ENCODE measurements around the gene POC1B.

Gene POC1B

DNA sequence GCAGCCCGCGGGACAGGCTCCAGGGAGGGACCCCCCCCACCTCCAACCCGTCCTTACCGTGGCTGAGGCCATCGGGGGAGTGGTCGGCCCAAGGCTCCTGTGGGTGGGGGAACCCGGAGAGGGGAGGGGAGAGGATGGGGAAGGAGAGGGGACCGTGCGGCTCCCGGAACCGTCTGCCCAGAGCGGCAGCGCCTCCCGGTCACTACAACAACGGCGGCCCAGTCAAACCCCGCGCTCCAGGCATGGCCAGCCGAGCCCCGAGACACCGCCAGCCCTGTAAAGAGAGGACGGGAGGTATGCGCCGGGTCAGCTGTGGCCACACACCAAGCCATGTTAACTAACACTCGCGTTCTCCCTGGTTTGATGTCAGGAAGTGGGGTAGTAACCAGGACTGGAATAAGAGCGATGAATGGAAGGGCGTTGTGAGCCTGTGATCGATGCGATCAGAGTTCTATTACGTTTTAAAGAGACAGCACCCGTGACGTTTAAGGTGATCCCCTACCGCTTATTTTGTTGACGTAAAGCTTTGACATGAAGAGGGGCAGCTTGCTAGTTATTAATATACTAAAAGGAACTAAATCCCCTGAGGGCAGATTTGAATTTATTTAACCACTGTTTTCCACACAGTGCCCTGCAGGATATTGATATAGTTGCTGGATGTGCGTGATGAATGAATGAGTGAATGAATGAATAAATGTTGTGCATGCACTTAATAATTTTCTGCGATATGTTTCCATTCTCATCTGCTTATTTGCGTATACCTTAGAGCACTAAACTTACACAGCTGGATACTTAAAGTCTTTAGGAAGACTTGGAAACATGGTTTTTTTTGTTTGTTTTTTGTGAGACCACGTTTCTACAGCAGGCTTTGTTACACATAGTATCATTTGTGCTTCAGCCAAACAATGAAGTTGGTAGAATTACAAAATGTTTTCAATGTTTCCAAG, at the start of gene POC1B:
Gene POC1B (minus strand): TSS at position 224 of the 947 bp plus-strand sequence. CDS start 152 bp downstream, at position 72.
- DNase-seq, result peak; percentile 93

DNA sequence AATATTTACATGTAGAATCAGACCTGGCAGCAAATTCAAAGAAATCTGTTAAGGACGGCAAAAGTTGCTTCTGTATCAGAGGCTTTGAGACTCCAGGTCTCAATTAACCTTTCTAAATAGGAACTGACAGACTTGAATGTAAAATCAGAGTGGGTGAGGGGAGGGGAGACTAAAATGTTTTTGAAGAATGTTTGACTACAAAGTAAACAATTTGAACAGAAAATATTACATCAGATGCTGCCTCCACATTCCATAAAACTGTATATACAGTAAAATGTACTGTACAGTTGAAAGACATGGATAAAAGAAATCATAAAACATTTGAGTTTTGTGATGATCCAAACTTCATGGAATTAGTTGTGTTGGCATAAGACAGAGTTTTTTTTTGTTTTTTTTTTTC, 49.5 kb upstream of the POC1B start:
- no peak for DNase-seq

DNA sequence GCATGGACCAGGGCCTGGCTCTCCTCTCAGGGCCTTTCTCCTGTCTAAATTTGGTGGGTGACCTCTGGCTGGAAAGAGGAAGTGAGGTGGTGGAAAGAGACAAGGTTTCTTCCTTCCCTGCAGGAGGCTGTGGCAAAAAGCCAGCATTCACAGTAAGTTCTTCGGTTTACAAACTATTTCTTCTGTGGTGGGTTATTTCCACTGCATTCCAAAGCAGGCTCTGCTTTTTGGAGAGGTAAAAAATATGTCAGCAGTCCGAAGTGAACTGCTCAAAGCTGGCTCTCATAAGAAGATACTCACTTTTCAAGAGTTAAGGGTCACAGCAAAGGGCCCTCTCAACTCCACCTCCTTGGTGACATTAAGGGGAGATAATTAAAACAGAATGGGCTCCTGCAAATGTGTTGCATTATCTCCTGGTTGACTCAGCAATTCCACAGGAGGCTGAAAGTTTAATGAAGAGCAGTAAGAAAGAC, 48.9 kb upstream of the POC1B start:
- no peak for DNase-seq

DNA sequence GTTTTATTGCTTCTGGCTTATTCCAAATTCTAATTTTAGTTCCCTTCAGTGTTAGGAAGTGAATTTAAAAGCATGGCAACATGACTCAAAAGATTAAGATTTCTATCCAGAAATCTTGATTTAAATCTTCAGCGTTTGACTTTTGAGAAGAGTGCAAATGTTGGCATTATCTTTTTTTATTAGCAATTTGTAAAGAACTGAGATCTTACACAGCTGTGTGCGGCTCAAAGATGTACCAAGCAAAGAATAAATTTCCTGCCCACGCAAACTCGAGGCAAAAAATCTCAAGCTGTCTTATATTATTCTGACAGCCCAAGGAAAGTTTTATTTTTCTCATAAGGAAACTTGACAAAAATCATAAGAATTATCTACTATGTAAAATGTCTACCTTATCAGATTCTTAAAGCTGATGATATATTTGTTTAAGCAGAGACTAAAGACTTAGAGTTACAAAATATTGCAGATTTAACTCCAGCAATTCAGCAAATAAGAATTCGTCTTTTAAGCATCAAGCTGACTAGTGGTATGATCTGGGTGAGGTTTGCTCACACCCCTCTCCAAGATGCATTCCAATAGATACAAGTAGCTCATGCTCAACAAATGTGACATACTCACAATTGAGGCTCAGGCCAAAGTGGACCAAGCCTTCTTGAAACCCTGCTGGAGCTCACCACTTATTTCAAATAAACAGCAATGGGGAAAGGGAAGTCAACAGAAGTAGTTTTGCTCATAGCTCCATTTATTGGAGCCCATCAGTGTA, 47.4 kb upstream of the POC1B start:
- DNase-seq, result no peak

DNA sequence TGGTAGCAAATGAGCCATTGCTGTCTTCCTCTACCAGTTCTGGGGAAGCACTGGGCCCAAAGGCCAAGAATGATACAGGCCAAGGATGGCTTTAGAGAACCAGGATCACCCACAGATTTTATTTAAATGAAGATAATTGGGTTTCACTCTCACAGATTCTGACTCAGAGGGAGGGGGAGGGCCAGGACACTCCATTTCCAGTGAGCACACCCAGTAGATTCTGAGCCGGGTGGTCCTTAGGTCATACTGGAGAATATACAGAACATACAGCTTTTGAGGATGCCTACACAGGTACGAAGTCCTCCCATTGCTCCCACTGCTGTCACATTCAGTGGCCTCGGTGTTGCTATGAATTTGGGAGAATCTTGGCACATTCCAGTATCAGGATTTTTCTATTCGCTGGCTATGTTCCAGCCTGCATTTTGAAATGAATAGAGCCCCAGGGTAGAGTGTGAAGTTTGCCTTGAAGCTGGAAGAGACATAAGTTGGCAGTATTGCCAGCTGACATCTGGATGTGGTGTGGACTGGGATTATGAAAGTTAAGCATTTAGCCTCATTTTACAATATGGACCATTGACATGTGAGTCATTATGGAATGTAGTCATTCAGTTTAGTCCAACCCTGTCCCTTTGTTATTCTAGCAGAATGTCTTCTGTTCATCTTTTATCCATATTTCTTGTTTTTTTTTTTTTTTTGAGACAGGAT, 45.8 kb upstream of the POC1B start:
- no peak for DNase-seq

DNA sequence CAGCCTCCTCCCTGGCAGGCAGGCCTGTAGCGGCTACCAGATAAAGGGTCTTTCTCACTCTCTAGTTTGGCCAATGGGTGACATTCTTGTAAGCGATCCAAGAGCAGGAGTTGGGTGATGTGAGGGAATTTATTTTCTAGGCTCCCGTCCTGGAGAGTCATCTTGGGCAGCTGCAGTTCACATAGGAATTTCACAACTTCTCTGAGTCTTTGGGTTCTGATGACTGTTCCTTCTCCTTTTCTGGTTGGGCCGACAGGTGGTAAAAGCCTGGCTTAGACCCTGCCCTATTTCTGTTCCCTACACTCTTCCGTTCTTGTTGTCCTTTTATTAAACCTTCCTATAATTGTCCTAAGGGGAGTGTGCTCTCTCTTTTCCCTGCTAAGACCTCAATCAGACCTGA, 42.6 kb upstream of the POC1B start:
- no peak for DNase-seq

DNA sequence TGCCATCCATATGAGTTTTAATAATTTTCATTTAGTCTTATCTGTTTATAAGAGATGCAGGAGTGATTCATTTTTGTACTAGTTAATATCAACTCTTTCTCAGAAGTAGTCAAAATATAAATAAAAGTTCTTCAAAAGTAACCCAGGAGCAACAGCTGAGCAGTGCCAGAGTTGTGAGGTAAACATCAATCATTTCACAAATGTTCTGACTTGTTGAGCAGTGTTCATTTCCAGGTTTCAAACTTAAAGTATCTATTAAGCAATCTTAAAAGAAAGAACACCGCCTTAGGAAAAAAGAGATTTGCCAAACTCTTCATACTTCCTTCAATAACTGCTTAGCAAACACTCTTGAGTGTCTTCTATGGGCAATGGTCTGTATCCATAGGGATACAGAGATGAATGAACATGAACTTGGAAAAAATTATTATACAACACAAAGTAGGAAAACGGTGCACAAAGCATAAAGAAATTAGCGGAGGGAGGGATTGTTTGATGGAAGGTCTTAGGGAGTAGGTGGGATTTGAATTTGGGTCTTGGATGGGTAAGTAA, 41.9 kb upstream of the POC1B start:
- DNase-seq, result no peak

DNA sequence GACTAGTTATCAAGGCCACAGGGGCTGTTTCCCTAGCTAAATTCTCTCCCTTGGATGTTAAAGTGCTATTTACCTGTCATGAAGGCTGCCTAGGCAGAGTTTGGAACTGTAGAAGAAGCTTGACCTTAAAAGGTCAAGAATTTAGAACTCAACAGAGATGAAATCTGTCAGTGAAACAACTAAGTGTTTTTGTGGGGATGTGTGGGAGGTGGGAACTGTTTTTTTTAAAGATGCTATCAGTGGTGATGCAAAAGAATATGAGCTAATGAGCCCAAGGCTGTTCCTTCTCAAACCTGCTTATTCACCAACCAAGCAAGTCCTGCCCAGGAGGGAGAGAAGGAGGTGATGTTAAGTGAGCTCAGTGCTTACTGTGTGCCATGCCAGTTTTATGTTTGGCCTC, 40.8 kb upstream of the POC1B start:
- DNase-seq, result no peak

DNA sequence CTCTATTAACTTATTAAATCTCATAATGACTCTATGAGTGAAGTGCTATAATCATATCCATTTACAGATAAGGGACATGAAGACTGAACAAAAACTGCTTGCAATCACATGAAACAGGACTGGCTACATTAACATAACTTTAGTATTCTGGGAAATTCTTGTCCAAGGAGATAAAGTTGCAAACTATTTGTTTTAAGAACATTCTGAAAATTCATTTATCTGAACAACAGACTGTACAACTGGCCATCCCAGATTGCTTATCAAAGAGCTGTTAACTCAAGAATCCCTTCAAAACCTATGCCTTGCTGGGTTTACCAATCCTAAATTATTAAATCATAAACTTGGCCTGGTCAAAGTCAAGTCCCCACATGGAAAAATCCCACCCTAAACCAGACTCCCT, 39.2 kb upstream of the POC1B start:
- DNase-seq, result no peak

DNA sequence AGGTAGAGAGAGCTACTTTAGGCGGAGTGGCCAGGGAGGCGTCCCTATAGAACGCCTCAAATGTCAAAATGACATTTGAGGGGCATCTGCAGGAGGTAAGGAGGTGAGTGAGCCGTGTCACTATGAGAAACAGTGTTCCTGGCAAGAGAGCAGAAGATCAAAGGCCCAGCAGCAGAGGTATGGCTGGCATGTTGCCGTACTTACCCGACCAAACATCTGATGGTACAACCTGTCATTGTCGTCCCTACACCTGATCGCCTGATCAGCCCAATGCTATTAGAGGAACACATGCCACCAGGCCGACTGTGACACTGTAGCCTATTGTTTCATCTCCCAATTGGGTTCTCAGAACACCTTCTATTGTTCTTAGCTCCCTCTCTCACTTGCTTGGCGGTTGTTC, 33.9 kb upstream of the POC1B start:
- no peak for DNase-seq

DNA sequence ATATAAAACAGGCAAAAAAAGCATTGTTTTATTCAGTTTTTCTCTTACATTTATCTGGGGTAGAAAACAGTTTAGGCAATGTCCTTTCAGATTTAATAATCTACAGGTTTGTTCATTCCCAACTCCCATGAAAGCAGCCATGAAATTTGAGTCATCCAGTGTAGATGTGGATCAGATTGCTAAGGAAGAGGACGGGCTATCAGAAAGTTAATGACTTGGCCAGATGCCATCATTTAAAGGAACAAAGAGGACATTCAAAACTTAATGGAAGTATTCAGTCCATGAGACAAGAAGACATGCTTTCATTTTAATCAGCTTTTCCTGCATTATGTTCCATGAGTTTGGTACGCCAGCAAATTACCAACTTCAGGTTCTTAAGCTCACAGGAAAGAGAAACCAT, 31.1 kb upstream of the POC1B start:
- DNase-seq, result no peak

DNA sequence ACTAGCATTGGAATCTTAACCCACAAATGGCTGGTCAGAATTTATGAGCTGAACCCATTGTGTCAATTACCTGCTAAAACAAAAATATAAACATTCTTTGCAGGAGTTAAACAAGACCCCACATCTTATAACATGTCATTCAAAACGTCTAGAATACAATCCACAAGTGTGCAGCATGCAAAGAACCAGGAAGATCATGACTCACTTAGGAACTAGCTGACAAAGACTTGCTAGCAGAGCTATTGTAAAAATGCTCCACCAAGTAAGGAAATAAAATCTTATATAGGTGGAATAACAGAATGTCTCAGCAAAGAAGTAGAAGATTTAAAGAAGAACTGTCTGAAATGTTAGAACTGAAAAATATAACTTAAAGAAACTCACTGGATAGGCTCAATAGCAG, 26.5 kb upstream of the POC1B start:
- DNase-seq, result no peak

DNA sequence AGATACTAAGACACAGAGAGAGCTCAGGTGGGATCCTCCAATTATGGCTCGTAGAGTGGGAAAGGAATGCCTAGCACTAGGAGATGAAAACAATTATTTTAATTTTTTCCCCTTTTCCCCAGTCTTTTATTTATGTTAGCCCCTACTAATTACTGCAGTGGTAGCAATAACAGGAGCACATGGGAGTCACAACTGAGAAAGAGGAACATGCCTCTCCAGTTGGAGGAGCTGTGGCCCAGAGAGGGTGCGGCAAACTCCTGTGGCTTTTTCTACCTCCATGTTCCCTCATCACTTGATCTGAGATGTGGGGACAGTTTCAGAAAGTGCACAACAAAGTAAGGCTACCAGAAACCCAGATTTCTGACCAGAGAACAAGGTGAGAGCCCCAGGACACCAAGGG, 25.9 kb upstream of the POC1B start:
- DNase-seq, result no peak

DNA sequence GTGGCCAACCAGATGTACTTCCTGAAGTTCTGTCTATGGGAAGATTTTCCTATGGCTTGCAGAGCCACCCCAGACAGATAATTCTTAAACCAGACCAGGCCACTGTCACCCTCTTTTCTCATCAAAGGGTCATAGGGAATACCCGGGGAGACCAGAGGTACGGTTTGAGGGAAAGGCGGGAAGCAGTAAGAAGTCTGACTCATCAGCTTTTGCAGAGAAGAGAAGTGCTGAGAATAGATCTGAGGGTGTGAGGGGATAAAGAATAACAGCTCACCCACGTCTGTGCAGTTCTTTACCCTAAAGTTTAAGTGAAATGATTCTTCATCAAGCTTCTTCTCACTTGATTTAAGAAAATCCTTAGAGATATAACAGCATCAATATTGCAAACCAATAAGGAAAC, 21.3 kb upstream of the POC1B start:
- DNase-seq, result no peak

DNA sequence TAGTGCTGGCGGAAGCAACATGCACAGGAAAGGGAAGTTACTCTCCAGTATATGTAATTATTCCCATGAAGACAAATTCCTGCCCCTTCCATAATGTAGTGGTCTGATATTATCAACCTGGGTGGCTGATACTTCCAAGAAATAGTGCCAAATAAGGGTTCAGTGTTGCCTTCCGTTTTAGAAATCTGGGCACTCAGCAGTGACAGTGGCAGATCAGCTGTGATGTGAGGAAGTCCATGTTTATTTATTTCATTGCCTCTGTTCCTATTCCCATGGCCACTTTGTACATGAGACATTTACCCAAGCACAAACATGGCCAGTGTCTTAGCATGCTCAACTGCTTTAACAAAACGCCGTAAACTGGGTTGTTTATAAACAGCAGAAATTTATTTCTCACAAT, 20.3 kb upstream of the POC1B start:
- DNase-seq, result no peak

DNA sequence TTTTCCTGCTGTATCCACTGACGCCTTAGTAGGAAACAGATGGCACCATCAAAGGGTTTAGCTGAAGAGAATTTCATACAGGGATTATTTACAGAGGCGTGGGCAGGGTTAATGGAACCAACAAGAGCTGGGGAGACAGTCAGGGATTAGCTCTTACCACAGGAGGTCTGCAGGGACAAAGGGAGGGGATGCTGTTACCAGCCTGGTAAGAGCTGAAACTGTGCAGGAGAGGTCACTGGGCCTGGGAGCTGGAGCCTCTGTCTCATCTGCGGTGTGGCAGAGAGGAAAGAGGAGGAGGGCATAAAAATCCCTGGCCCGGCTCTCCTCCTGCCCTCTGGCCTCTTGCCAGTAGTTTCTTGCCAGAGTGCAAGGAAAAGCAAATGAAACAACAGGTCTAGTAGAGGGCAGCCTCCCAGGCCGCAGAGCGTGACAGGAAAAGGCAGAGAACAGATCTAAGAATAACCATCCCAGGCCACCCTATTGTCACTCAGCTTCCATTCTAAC, 18.9 kb upstream of the POC1B start:
- DNase-seq, result peak; percentile 82

DNA sequence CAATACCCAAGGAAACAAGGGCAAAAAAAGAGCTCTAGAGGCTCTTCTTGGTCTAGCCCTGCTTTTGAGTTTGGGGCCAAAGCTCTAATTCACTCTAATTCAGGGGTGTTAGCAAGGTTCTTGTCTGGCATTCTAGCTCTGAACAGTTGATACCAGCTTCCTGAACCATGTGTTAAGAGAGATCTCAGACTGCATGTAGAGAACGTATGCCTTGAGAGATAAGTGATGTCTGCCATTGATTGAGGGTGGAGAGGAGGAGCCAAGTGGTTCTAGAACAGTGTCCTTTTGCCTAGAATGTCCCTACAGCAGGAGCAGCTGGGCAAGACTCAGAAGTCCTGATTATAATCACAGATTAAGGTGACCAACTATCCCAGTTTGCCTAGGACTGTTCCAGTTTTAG, 18.2 kb upstream of the POC1B start:
- peak; percentile 17 for DNase-seq

DNA sequence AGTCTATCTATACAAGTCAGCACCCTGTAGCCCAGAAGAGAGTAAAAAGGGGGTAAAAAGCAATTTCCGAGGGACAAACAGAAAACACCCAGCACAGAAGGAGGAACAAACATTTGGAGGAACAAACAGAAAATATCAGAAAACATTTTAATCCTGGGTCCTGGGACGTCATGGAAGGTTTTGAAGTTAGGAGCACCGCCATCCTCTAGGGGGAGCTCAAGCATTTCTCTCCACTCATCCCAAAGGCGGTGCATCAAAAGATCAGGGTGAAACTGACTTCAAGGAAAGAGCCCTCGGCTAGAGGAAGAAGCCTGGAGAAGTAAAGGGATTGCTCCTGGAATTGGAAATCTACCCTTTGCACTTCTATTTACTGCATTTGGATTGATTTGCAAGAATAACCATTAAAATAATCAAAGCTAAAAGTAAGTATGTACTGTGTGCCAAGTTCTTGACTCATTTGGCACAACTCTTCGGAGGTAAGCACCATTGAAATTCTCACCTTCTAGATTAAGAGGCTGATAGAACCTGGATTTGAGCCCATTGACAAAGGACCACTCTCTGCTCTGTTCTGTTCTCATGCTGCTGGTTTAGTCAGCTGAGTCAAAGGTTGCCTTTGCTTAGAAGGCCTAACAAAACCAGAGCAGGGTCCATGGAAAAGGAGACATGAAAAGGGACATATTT, 17.2 kb upstream of the POC1B start:
- DNase-seq, result peak; percentile 73

DNA sequence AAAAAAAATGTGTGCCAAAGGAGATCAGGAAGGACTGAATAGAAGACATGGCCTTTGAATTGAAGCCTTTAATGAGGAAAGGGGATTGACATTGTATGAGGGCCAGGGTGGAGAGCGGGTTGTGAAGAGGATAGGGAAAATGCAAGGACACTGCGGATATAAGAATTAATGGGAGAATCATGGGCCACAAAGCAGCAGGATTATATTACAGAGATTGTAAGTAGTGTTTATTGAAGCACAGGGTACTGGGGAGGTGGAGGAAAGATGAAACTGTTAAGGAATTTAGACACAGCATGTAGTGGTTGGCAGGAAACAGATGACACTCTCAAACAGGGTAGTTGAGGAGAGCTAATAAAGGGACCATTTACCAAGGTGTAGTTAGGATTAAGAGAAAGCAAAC, 16.4 kb upstream of the POC1B start:
- no peak for DNase-seq

DNA sequence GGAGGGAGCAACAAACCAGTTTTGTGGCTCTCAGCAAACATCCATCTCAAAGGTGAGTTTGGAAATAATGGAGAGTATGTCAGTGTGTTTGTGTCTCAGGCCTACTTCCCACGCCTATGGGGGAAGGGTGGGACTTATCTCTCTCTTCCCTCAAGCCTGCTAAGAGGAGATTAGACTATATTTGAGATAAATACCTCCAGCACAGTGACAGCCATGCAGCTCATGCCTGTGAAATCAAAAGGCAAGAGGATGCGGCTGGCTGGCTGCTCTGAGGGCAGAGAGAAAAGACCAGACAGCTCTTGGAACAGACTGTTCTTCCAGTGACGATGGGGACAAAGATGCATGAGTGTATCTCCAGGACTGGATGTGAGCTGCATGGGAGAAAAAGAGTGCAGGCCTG, 14.7 kb upstream of the POC1B start:
- DNase-seq, result no peak

DNA sequence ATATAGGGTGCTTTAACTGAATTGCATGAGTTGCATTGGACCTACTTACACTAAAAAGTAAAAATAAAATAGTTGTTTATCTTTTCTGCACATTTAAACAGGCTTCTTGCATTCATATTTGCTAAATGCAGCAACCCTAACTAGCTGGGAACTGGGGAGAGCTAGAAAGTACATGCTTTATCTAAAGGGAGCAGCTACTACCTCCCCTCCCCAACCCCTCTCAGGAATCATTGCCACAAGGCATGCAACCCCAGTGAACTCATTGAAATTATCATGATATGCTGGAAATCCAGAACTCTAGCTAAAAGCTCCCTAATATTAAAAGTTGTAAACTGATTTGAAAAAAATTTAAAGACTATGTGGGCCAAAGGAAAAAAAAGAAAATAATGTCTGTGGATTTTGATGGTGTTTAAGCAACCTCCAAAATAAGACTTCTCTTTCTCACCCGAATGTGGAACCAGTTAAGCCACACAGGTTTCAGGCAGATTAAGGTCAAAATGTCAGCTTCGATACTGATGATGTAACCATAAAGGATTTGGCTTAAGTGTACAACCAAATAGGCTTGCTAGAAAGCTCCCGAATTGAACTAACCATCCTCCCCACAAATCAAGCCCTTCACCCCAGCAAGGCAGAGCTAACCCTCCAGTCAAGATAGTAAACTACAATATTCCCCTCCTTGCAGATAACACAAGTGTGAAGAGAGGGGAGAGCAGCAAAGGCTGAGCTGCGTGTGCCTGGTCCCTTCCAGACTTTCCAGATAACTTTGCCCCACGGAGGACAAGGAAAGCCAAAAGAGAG, 13.8 kb upstream of the POC1B start:
- DNase-seq, result no peak
